ENCODE measurements around the gene SS18L1.

SS18L1 gene

DNA sequence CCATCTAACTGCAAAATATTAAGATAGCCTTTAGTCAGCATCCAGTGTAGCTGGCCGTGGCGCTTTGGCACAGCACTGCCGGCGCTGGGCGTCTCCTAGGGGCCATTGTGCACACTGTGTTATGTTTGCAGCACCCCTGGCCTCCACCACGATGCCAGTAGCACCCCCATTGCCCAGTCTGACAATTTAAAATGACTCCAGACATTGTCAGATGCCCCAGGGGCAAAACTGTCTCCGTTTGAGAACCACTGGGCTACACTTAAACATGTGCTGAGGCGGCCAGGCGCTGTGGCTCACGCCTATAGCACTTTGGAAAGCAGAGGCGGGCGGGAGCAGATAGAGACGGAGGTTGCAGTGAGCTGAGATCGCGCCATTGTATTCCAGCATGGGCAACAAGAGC lies 33.3 kb downstream of the SS18L1 start:
- DNase-seq = no peak

DNA sequence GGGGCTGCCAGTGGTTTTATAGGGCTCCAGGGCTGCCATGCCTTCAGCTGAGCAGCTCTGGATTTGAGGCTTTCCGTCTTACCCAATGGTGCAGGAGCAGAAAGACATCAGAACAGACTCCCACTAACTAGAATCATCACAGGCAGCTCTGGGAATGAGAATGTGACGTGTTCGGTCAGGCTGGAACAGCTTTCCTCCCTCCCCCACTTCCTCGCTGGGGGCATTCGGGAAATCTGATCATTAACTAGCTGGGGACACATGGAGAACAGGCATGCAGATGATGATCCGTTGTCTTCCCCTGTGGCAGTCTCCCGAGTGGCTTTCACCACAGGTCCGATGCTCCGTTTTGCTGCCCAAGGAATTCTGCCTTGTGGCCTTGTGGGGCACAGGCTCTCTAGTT lies 33.7 kb downstream of the SS18L1 start:
- no peak for DNase-seq

DNA sequence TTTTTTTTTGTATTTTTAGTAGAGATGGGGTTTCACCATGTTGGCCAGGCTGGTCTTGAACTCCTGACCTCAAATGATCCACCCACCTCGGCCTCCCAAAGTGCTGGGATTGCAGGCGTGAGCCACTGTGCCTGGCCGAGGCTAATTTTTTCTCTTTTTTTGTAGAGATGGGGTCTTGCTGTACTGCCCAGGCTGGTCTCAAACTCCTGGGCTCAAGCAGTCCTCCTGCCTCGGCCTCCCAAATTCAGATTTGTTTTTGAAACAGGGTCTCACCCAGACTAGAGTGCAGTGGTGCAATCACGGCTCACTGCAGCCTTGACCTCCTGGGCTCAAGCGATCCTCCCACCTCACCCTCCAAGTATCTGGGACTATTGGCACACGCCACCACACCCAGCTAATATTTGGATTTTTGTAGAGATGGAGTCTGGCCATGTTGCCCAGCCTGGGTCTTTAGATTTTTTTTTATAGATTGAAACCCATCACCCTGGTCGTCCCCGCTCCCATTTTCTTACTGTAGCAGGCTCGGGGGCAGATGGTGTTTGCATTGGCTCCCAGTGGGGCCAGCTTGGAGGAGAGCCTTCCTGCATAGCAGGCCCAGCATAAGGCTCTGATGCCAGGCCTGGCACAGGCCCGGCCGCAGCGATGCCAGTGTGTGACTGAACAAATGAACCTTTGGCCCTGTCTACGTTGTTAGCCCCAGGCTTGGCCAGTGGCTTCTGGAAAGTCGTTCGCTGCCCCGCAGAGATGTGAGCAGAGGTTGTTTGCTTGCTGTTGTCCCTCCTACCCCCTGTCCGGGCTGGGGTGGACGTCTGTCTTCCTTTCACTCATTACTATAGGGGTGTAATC lies 35.0 kb downstream of the SS18L1 start:
- no peak for DNase-seq

DNA sequence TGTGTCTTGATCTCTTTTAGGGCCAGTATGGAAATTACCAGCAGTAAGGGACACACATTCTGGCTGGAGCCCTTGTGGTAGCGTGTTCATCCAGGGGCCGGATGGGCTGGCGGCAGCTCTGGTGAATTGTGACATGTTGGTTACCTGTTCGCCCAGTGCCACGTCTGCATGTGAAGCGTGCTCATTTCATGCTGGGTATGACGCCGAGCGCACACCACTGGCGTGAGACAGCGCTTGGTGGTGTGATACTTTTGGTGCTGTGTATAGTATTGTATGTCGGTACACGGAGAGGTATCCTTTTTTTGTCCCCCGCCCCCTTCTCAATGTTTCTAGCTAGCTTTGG lies 35.6 kb downstream of the SS18L1 start:
- DNase-seq = no peak

DNA sequence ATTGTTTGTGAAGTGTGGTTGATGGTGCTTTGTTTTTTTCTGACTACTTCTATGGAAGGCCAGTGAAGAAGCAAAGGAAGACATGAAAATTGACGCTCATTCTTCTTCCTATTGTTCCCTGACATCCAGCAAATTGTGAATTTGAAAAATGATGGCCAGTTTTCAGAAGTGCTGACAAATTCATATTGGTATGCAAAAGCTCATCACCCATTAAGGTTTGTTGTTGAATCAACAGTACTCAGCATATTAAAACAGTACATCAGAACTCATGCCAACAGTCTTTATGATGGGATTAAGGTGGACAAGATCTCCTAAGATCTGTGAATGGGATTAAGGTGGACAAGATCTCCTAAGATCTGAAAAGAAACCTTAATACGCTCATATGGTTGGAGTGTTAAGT lies 38.2 kb downstream of the SS18L1 start:
- DNase-seq = no peak

DNA sequence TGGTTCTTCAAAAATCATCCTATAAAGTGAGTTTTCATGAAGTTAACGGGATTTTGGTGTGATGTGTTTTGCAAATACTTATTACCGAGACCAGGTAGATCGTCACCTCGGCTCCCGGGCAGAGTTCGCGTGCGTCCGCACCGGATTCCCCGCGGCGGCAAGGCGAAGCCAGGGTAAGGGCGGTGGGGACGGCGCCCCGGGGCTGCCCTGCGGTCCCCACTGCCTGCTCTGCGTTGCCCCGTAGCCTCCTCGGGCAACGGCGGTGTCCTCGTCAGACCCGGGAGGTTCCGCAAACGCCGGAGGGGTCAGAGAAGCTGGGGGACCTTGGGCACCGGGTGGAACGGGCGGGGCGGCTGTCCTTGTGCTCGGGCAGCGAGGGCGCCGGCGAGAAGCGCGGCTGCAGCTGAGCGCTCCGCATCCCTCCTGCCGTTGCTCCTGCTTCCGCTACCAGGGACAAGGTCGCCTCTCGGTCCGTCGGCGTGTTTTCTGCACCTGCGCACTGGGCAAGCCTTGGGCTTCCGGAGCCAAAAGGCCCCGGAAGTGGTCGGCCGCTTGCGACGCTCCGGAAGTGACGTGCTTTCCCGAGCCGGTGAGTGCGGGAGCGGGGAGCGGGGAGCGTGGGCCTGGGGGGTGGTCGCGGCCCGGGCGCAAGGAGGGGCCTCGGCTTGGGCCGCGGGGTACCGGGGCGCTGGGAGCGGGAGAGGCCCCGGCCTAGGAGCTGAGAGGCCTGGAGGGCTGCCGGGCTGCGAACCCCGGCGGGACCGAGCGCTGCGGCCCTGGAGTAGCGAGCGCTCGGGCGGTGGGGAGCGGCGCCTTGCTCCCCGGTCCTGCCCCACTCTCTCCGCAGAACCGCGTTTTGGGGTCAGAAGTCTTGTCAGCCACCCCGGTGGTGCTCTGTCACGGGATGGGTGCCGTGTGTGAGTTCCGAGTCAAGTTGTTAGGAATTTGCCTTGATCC lies 39.2 kb downstream of the SS18L1 start, which contains the start of gene MTG2:
Gene MTG2, plus strand, starts transcription at position 560 of the 957 bp plus-strand sequence. CDS start 10,393 bp downstream, outside the sequence.
- peak; percentile 91 for DNase-seq

DNA sequence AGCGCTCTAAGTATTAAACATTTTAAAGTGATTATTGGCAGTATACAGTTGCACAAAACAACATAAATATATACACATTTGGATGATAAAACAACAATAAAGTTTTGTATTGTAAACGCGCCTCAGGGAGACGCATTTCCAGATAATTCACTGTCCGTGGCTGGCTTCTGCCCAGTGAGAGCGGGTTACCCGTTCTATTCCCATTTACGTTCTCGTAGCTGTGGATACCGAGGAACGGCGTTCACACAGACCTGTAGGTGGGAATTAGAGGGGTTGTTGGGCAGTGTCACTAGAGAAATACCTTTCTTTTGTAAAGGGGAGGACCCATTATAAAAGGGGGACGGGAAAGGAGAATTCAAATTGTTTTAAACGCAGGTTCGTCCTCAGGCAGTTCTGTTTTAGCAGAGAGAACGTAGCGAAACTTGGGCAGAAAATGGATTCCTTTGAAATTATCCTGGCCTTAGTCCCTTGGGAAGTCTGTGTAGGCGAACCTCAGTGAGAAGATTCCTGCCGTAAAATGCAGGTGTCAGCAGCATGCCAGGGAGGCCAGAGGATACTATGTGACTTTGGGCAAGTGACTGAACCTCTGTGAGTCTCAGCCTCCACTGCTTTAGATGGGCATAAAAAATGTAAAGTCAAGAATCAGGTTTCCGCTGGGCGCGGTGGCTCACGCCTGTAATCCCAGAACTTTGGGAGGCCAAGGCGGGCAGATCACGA lies 40.0 kb downstream of the SS18L1 start:
- no peak for DNase-seq

DNA sequence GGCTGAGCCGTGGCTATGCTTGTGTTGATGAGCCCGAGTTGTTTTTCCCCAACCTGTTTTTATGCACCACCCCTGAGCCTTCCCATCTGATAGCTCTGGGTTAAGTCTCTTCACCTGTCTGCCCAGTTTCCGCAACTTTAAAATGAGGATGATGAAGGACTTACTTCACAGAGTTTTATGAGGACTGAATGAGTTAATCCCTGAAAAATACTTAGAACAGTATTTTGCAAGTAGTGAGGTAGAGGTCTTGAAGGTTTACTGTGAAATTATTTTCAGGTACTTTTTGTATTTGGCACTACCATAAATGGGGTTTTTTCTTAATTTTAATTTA lies 42.5 kb downstream of the SS18L1 start:
- no peak for DNase-seq

DNA sequence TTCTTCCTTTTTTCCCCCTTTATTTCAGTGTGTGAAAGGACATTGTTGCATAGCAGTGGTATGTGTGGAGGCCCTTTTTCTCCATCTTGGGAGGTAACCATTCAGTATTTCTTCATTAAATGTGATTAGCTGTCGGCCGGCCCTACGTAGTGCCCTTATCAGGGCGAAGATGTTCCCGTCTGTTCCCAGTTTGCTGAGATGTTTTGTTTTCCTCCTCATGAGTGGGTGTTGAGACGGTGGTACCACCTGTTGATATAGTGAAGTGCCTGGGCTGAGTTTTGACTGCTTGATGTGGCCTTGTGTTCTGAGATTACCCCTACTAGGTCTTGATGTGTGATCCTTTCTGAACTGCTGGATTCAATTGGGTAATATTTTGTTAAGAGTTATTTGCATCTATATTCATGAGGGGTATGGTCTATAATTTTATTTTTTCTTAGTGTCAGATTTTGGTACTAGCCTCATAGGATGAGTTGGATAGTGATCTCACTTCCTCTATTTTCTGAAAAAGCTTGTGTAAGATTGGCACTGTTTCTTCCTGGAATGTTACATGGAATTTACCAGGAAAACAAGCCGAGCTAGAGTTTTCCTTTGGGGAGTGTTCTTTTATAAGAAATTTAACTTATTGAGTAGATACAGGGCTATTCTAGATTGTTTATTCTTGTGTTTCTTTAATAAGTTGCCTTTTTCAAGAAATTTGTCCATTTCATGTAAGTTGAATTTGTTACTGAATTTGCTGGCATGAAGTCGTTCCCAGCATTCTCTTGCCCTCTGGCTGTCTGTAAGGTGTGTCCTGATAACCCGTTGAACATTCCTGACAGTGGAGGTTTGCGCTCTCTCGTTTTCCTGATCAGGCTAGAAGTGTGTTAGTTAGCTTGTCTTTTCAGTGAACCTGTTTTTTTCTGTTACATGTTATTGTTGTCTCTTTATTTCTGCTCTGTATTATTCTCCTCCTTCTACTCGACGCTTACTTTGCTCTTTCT lies 43.6 kb downstream of the SS18L1 start:
- DNase-seq = no peak

DNA sequence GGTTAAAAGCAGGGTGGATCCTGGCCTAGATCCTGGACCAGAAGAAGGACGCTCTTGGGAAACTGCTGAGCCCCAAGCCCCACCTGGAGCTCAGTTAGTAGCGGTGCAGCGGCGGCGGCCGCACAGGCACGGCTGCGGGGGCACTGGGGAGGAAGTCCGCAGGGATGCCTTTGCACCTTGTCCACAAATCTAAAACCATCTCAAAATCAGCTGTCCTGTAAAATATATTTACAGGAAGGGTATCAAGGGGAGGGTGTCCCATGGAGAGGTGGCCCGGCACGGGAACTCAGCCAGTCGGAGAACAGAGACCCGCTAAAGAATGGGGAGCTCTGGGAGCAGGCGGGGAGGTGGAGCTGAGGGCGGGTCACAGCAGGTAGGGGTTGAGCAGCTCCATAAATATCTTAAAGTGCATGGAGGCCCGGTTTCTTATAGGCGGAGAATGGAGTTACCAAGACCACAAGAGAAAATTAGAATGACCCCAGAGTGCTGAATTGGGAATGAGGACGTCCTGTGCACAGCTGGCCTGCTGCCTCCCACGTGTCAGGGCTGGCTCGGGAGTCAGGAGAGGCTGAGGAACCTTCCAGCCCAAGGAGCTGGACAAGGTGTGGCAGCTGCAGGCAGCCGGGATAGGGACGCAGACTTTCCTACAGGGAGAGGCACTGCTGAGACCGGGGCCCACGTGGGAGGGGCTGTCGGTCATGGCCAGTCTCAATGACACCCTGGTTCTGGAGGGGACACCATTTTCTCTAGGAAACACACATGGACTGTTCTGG lies 47.3 kb downstream of the SS18L1 start:
- no peak for DNase-seq

DNA sequence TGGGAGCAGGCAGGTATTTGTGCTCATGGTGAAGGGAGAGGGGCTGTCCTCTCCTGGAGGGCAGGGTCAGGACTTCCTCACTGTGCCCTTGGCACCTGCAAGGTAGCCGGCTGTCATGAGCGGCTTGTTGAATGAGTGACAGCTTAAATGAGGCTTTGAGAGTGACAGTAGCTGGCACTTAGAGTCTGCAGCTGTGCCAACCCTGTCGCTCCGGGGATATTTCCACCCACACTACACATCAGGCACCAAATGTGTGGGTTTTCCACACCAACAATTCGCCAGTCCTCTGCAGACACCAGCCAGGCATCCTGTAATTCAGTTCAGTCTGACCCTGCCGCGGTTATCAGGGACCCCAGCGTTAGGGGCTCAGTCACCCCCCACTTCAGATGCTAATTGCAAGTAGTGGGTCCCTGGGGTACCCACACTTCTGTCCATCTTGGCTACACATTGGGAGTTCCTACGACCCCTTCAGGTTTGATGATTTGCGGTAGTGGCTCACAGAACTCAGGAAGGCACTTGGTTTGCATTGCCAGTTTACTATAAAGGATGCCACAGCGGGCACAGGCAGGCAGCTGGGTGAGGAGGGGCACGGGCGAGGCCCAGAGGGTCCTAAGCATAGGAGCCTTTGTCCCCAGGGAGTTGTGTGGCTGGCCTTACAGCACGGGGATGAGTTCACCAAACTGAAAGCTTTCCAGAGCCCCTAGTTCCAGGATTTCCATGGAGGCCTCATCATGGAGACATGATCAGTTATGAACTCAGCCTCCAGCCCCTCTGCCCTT lies 48.4 kb downstream of the SS18L1 start:
- no peak for DNase-seq

DNA sequence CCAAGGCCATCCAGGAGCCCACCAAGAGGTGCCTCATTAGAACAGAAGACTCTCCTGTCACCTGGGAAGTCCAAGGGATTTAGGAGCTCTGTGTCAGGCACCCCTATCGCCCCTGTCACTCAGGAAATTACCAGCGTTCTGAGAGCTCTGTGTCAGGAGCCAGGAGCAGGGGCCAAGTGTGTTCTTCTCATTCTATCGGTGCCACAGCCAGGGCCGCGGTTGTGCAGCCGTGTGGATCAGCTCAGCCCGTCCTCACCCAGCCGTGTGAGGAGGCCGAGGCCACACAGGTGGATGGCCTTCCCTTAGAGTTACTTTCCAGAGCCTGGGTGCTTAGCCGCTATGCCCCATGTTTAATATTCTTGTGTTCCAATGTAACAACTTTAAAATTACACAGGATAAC lies 49.1 kb downstream of the SS18L1 start:
- no peak for DNase-seq

DNA sequence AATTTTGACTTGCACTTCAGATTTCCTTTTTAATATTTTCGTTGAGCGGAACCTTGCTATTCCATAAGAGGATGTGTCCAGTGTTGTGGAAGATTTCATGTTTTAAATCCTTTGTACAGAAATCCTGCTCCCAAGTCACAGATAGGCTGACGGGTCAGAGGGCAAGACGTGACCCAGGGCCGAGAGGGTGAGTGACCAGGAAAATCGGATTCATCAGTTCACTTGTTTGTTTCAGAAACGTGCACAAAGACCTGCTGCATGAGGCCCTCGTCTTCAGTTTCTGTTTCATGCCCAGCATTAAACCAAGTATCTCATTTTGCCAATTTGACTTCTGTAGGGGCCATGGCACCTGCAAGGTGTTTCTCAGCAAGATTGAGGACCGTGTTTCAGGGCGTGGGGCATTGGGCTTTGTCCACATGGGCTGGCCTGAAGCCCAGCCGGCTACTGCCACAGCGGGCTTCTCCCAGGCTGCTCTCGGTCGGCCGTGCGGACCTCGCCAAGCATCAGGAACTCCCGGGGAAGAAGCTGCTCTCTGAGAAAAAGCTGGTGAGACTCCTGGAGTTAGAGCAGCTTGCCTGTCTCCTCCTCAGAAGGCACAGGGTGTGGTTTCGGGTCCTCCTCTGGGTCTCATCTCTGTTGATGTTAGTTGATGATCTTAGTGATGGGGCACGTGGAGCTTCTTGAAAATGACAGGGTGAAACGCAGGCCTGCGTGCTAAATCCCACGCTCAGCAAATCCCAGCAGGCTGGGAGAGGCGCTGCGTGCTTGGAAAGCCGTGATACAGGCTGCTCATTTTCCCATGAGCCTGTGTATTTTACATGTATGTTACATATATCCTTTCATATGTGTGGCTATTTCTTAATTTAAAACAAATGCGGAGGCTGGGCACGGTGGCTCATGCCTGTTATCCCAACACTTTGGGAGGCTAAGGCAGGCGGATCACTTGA lies 49.8 kb downstream of the SS18L1 start:
- DNase-seq = no peak

DNA sequence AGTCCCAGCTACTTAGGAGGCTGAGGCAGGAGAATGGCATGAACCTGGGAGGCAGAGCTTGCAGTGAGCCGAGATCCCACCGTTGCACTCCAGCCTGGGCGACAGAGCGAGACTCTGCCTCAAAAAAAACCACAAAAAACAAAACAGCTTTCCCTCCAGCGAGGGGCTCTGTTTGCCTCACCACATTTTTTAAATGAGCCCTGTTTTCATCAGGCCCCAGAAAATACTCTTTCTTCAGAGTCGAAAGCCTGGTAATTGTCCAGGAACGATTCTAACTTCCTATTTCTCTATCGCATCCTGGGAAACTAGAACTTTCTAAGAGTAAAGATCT lies 51.5 kb downstream of the SS18L1 start:
- DNase-seq = no peak

DNA sequence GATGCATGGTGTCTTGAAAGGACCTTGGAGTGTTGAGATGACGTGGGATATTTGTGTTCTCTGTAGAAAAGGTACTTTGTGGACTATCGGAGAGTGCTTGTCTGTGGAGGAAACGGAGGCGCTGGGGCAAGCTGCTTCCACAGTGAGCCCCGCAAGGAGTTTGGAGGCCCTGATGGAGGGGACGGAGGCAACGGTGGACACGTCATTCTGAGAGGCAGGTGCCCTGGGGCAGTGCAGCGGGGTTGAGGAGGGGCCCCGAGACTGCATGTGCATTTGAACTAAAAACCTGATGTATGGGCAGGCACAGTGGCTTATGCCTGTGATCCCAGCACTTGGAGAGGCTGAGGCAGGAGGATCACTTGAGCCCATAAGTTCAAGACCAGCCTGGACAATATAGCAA lies 52.2 kb downstream of the SS18L1 start:
- DNase-seq = no peak

DNA sequence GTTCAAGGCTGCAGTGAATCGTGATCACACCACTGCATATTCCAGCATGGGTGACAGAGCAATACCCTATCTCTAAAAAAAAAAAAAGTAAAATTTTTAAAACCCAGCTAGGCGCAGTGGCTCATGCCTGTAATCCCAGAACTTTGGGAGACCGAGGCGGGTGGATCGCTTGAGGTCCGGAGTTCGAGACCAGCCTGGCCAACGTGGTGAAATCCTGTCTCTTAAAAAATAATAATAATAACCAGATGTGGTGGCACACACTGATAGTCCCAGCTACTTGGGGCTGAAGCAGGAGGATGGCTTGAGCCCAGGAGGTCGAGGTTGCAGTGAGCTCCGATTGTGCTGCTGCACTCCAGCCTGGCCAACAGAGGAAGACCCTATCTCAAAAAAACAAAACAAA lies 52.7 kb downstream of the SS18L1 start:
- no peak for DNase-seq

DNA sequence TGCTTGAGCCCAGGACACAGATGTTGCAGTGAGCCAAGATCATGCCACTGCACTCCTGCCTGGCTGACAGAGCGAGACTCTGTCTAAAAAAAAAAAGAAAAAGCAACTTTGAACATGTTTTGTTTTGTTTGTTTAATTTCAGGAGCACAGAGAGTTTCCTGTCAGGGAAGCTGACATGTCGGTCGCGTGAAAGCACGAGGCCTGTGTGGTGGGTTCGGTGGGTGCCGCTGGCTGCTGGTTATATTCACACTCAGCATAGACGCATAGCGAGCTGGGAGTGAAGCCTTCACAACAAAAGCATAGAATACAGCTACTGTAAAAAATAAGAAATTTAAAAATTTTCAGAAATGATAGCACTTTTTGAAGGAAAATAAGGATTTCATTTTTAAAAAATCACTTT lies 53.7 kb downstream of the SS18L1 start:
- DNase-seq = no peak

DNA sequence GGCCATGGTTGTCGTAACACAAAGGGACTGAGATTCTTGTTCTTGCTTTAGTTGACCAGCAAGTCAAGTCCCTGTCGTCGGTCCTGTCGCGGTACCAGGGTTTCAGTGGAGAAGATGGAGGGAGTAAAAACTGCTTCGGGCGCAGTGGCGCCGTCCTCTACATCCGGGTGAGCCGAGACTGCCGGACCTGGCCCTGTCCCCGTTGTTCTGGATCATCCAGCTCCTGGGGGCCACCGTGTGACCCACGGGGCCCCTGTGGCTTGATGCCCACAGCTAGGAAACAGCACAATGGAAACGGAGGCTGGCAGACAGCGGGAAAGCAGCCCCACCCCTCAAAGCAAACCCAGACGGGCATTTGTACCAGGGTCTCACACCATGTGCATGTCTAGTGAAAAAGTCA lies 54.2 kb downstream of the SS18L1 start:
- DNase-seq = no peak

DNA sequence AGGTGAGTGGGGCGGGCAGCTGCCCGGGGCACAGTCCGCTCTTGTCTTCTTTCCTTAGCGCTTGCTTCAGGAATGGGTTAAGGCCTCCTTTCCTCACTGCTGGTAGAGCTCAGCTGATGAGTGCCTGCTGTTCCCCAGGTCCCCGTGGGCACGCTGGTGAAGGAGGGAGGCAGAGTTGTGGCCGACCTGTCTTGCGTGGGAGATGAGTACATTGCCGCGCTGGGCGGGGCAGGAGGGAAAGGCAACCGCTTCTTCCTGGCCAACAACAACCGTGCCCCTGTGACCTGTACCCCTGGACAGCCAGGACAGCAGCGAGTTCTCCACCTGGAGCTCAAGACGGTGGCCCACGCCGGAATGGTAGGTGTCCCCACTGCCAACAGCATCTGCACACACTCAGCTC lies 54.9 kb downstream of the SS18L1 start:
- DNase-seq = no peak

DNA sequence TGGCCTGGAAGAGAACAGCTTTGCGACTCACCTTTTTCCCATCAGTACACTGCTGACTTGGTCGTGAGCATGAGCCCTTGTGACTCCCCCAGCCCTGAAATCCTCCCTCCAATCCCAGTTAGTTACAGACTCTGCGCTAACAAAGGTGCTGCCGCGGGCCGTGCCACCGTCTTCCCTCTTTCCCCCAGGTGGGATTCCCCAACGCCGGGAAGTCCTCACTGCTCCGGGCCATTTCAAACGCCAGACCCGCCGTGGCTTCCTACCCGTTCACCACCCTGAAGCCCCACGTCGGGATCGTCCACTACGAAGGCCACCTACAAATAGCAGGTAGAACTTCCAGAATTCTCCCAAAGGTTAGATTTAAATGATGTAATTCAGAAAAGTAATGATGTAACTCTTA lies 55.4 kb downstream of the SS18L1 start:
- no peak for DNase-seq
